Activated CD4-positive, CD25-positive, alpha-beta regulatory T cell treated with anti-CD3 and anti-CD28 coated beads, Interleukin-2, amount 50 U/mL, for 24 hours (primary cell): Measurements from ENCODE around the gene ORC6.

Source experiments
- ATAC-seq, 2 donors: fragments of 150-1000 bp; cut with Tn5 transposase; one replicate each; pipeline ENCODE4 v1.10.0; 2021; ENCODE audit warnings: mild to moderate bottlenecking in 1 of 2, moderate library complexity in 1 of 2

The ORC6 gene

DNA sequence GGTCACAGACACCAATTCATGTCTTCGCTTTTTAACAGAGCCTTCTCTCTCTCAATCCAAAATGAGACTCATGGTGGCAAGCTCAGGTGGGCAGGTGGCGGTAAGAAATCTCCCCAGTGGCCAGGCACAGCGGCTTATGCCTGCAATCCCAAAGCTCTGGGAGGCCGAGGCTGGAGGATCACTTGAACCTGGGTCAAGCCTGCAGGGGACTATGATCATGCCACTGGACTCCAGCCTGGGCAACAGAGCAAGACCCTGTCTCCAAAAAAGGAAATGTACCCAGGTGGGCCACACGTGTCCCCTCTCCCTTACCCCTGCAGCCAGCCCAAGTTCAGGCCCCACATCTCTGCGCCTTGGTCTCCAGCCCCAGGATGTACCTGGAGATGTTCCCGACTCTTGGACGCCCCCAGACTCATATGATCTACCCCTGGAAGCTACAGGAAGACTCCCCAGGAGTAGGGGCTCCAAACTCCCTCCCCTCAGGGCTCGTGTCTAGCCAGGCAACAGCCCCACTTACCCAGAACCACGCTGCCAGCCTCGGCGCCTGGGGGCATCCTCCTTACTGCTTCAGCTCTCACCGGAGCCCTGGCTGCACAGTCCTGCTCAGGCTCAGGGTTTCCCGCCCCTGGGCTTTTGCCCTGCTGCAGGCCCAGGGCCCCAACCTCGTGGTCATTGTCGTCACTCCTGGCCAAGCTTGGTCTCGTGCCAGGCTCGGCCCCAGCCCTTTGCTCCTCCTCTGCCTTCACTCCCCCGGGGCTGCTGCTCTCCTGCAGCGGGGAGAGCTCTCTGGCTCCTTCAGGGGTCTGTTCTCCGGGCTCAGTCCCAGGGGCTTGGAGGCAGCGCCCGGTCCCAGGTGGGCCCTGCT, 42.5 kb downstream of the ORC6 start:
- ATAC-seq, result no peak

DNA sequence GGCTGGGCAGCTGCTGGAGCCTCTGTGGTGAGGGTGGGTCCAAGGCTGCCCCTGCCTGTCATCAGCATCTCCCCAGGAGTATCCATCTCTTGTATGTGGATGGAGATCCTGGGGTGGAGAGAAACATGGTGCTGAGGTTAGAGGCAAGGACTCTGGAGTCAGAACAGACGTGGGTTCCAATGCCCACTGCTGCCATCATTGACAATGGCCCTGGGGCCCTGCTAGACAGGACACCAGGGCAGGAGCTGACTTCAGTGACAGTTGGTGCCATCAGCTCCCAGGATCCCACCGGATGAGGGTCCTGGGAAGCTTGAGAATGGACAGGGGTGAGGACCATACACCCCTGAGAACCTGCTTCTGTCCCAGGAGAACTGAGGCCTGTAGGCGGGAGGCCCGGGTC, 43.1 kb downstream of the ORC6 start:
- no peak for ATAC-seq

DNA sequence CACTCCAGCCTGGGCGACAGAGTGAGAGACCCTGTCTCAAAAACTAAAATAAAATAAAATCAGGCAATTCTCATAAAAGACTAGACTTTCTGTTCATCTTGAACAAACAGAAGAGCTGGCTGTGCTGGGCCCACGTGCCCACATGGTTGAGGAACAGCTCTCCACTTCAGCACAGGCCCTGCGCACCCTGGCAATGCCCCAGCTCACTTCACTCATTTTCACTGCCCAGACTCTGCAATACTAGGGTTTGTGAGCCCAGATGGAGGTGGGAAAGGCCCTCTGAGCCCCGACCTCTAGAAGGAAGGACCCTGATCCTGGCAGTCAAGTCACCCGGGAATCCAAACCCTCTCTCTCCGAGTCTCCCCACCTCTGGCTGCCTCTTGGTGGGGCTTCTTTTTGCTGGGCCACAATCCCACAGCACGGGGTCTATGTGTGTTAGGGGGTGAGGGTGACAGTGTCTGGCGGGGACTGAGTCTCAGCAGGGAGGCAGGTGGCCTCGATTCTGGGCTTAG, 43.9 kb downstream of the ORC6 start:
- no peak for ATAC-seq

DNA sequence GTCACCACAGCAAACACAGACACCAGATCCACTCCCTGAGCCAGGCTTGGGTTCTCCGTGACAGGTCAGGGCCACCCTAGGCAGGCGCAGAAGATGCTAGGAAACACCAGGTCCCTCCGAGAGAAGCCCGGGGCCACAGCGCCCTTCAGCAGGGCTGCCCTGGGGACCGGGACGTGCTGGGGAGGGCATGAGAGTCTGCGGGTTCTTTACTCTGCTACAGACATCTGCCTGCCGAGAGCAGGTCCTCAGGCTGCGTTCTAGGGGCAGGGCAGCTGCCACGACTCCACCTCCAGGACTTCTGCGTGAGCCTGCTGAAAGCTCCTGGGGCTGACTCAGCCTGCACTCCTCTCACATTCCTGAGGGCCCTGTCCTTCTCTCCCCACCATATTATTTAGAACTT, 47.2 kb downstream of the ORC6 start:
- ATAC-seq, result no peak

DNA sequence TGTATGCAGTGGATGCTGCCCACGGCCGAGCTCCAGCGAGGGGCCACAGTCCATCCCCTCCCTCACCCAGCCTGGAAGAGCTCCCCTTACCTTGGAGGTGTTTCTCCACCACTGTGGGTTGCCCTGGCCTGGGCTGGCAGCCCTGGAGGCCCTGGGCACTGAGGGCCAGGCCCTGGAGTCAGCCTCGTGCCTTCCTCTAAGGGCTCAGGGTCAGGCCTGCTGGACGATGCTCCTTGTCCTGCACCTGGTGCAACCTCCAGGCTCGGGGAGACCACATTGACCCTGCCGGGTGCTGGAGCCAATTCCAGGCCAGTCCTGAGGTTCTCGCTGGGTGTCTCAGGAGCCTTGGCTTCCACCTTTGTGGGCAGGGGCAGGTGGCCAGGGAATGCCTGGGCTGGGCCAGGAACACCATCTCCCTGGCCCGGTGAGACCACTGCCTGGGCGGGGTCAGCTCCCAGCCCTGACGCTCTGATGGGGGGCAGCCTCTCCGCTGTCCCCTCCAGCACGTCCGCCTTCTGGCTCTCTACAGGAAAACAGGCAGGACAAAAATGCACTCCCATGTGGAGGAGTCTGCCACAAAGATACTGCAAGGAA, 48.3 kb downstream of the ORC6 start:
- ATAC-seq, result no peak

DNA sequence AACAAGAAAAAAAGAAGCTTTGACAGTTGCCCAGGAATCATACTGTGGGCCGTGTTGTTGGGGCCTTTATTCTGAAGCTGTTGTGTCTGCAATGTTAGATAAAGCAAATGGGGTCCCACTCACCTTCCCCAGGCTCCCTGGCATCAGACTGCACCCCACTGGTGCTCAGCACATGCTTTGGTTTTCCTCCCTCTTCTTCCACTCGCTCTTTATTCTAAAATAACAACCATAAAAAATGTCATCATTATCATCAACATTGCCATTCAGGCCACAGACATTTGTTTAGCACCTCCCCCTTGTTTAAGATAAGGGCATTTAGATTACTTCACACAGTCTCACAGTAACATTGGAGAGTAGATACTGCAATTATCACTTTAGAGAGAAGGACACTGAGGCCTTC, 50.5 kb downstream of the ORC6 start:
- ATAC-seq, result no peak

DNA sequence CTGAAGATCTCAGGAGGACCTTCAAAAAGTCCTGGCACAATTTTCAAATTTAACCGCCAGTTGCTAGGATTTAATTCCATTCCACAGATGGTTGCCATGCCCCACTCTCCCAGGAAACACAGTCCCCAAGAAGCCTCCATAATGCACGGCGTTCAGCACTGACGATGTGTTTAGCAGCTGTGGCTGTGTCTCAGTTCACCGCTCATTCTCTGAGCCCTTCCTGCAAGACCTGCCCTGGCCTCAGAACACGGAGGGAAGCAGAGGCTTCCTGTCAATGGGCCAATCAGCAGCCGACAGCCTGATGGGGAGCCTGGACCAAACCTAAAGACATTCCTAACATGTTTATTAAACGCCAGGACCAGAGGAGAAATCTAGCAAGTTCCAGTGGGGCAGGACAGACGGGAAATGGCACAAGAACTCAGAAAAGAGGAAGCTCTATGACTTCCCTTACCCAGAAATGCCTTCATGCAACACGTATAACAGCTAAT, 53.8 kb downstream of the ORC6 start:
- no peak for ATAC-seq

DNA sequence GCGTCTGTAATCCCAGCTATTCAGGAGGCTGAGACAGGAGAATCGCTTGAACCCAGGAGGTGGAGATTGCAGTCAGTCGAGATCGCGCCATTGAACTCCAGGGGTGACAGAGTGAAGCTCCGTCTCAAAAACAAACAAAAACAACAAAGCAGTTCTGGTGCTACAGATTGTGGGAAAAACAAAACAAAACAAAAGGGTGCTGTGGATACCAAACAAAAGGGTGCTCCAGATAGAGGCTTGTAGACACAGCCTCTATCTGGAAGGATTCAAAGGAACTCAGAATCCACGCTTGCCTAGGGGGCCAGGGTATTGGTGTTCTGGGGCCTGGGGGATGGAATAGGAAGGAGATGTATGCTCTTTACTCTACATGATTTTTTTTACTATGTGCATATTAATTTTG, 56.2 kb downstream of the ORC6 start:
- no peak for ATAC-seq

DNA sequence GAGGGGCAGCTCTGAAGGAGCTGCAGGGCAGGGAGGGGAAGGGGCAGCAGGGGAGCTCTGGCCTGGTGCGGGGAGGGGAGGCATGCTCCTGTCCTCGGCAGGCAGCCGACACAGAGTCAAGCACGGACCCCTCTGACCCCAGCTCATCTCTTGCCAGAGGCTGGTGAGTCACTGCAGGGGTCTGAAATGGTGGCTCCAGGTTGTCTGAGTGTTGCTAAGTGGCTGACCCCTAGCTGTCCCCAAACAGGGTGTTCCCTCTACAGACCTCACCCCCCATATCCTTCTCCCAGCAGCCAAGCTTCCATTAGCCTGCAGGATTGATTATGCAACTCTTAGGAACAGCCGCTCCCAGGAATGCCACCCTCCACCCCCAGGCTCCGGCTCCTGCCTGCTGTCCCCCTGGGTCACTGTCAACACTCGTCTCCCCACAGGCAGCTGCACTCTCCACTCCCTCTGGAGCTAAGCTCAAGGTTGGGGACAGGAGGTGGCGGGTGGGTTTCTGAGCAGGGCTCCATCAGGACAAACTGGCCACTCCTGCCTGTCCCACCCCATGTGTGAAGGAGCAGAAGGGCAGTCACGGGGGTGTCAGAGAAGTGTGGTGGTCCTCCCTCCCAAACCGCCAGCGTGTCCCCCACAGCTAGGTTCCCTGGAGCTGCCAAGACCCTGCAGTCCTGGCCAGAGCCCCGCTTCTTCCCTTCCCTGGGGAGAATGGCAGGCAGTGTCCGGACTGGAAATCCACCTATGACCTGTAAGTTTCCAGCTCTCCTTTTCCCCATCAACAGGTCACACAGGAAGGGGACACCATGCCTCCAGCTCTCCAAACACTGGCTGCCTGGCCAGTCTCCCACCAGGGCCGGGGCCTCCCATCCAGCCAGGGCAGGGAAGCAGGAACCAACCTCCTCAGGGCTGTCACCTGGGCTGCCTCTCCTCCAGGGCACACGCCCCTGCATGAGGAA, 57.6 kb downstream of the ORC6 start:
- ATAC-seq, result no peak
